GM12872 (cell line): ENCODE measurements around the gene GABPB1.

Source experiments
- CTCF ChIP-seq: IDR thresholded peaks from 3 replicates; pipeline ENCODE4 v1.5.1; 2011; ENCODE audit warnings: low read depth, mild to moderate bottlenecking, low read length, moderate library complexity; ENCODE audit not compliant: insufficient read depth

Gene GABPB1

DNA sequence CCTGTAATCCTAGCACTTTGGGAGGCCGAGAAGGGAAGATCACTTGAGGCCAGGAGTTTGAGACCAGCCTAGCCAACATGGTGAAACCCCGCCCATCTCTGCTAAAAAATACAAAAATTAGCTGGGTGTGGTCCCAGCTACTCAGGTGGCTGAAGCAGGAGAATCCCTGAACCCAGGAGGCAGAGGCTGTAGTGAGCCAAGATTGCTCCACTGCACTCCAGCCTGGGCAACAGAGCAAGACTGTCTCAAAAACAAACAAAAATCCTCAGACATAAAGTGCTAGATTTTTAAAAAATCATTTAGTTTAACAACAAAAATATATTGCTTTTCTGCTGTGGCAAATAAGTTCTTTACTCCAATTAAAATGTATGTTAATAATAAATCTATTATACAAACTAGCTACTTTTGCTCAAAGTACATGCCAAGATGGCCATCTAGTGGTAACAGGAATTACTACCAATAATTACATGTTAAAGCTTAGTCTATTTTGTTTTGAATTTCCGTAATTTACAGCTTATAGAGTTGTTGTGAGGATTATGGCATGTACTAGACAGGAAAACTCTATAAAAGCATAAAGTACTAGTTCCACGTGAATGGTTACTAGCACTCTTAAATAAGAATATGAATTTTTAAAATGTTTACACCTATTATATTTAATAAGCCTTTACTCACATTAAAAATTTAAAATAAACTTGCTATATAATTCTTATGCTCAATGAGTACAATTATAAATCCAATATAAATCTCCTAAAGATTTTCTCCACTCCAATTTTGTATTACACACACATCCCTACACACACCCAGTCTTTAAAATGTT is 39.0 kb downstream of the GABPB1 start:
- peak; percentile 43 for TF ChIP-seq CTCF

DNA sequence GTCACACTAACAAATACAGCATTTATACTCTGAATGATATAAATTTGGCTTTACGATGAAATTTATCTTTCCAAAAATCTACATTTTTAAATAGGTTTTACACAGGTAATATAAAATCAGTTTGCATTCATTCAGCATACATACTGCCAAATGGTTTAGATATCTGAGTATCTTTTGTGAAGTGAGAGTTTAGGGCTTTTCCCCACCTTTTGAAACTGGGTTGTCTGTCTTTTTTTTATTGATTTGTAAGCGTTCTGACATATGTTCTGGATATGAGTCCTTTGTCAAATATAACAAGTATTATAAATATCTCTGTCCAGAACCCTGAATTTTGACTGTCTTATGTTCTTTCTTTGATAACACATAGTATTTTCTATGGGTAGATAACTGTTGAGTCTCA is 42.4 kb downstream of the GABPB1 start:
- no peak for TF ChIP-seq CTCF

GRCh38 chr15:50307799-50308198 is 47.2 kb downstream of the GABPB1 start:
- TF ChIP-seq CTCF = no peak

GRCh38 chr15:50304836-50305235 is 50.2 kb downstream of the GABPB1 start:
- no peak for TF ChIP-seq CTCF

GRCh38 chr15:50302581-50302980 is 52.4 kb downstream of the GABPB1 start:
- TF ChIP-seq CTCF = no peak

DNA sequence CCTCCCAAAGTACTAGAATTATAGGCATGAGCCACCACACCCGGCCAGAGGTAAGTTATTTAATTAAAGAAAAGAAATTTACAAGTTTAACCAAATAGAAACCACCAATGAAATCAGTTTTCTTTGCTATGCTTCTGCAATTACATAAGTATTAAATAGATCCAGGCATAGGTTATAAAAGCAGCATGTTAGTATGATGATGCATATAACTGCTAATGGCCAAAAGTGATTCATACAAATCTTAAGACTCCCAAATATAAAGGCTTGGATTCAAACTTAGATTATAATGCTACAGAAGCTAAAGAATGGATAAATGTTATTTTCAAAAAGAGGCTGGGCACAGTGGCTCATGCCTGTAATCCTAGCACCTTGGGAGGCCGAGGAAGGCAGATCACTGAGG is 56.7 kb downstream of the GABPB1 start:
- no peak for TF ChIP-seq CTCF

DNA sequence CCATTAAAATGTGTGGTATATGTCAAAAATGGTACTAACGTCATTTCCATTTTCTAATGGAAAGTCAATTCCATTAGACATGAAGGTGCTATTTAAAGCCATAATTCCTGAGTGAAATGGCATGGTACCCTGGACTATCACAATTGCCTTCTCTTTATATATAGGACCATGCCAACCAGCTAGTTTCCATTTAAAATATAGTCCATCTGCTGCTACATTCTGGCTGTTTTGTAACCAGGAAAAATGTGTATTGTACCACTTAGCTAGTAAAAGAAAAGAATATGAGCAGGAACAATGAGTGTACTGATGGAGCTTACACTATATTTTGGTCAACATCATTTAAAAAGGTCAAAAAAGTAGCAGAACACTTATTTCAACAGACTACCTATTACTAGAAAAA is 59.0 kb downstream of the GABPB1 start:
- TF ChIP-seq CTCF = no peak
